ENCODE results near the gene ITGB1BP2. TPM values are rescaled to one million over a fixed set of nuclear protein-coding genes. Genes with fewer than 3 reads are reported as not detected.
A peak's percentile ranks its signal among the peaks of the same experiment; 100 is the strongest.
"Not testable (repeated sequence)": the region's sequence is repeated elsewhere in the genome, so short reads cannot be mapped to it uniquely, and the experiment has no call there.

Gene ITGB1BP2
- total RNA-seq, 1 experiment from 2014 or later, result 1.4 TPM

DNA sequence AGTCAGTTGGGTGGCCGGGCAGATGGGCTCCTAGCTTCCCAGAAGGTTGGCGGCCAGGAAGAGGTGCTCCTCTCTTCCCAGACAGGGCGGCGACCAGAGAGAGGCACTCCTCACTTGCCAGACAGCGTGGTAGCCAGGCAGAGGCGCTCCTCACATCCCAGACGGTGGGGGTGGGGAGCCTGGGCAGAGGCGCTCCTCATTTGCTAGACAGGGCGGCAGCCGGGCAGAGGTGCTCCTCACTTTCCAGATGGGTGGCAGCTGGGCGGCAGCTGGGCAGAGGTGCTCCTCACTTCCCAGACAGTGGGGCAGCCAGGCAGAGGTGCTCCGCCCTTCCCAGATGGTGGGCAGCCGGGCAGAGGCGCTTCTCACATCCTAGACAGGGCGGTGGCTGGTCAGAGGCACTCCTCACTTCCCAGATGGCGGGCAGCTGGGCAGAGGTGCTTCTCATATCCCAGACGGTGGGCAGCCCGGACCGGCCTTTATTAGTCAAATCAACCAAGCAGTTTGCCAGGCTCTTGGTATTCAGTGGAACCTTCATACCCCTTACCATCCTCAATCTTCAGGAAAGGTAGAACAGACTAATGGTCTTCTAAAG, 31.7 kb upstream of the ITGB1BP2 start:
- CTCF ChIA-PET, result no interaction called here
- H3K27ac Mint-ChIP-seq (ENCODE audit: low read depth, unreplicated experiment), result no peak overlapping the region
- POLR2A ChIA-PET, result no interaction called here
- H3K4me1 Mint-ChIP-seq (ENCODE audit: insufficient read depth, unreplicated experiment), result no peaks in the 10 kb centered on the region
- peaks cover 8% of the 10 kb centered on the region for H3K9me3 Mint-ChIP-seq (ENCODE audit: unreplicated experiment)
- intact Hi-C loops (cut with micrococcal nuclease), result no loop called here
- no peak overlapping the region for H3K4me3 Mint-ChIP-seq (ENCODE audit: unreplicated experiment)
- no peaks in the 10 kb centered on the region for H3K27me3 Mint-ChIP-seq (ENCODE audit: insufficient read depth, unreplicated experiment)
- no peaks in the 10 kb centered on the region for H3K36me3 Mint-ChIP-seq (ENCODE audit: insufficient read depth, unreplicated experiment)
- DNase-seq (ENCODE audit: unreplicated experiment), result no peak
- TF ChIP-seq, protein P1, sequence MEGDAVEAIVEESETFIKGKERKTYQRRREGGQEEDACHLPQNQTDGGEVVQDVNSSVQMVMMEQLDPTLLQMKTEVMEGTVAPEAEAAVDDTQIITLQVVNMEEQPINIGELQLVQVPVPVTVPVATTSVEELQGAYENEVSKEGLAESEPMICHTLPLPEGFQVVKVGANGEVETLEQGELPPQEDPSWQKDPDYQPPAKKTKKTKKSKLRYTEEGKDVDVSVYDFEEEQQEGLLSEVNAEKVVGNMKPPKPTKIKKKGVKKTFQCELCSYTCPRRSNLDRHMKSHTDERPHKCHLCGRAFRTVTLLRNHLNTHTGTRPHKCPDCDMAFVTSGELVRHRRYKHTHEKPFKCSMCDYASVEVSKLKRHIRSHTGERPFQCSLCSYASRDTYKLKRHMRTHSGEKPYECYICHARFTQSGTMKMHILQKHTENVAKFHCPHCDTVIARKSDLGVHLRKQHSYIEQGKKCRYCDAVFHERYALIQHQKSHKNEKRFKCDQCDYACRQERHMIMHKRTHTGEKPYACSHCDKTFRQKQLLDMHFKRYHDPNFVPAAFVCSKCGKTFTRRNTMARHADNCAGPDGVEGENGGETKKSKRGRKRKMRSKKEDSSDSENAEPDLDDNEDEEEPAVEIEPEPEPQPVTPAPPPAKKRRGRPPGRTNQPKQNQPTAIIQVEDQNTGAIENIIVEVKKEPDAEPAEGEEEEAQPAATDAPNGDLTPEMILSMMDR (IDR thresholded peaks at IDR 0.05; ENCODE audit: unreplicated experiment), result no peak
- no TSS peak for BruUV-seq (replicated peaks)

DNA sequence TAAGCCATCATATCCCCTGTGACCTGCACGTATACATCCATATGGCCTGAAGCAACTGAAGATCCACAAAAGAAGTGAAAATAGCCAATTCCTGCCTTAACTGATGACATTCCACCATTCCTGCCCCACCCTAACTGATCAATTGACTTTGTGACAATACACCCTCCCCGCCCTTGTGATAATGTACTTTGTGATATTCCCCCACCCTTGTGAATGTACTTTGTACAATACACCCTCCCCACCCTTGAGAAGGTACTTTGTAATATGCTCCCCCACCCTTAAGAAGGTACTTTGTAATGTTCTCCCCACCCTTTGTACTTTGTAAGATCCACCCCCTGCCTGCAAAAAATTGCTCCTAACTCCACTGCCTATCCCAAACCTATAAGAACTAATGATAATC, 29.2 kb upstream of the ITGB1BP2 start:
- H3K4me1 Mint-ChIP-seq (ENCODE audit: insufficient read depth, unreplicated experiment); H3K9me3 Mint-ChIP-seq (ENCODE audit: unreplicated experiment); H3K27me3 Mint-ChIP-seq (ENCODE audit: insufficient read depth, unreplicated experiment); intact Hi-C loops (cut with micrococcal nuclease); POLR2A ChIA-PET; H3K36me3 Mint-ChIP-seq (ENCODE audit: insufficient read depth, unreplicated experiment); DNase-seq (ENCODE audit: unreplicated experiment); H3K4me3 Mint-ChIP-seq (ENCODE audit: unreplicated experiment); H3K27ac Mint-ChIP-seq (ENCODE audit: low read depth, unreplicated experiment); CTCF ChIA-PET; BruUV-seq (replicated peaks): not testable (repeated sequence)

DNA sequence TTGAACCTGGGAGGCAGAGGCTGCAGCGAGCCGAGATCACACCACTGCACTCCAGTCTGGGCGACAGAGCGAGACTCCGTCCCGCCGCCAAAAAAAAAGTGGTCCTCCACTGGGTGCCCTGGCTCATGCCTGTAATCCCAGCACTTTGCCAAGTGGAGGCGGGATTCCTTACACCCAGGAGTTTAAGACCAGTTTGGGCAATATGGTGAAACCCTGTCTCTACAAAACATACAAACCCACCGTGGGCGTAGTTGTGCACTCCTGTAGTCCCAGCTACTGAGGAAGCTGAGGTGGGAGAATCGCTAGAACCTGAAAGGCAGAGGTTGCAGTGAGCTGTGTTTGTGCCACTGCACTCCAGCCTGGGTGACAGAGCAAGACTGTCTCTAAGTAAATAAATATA, 20.2 kb upstream of the ITGB1BP2 start:
- CTCF ChIA-PET; DNase-seq (ENCODE audit: unreplicated experiment); H3K9me3 Mint-ChIP-seq (ENCODE audit: unreplicated experiment); H3K27ac Mint-ChIP-seq (ENCODE audit: low read depth, unreplicated experiment); H3K4me3 Mint-ChIP-seq (ENCODE audit: unreplicated experiment); BruUV-seq (replicated peaks); H3K4me1 Mint-ChIP-seq (ENCODE audit: insufficient read depth, unreplicated experiment): not testable (repeated sequence)
- intact Hi-C loops (cut with micrococcal nuclease), result loop anchor here (5.0 kb wide), 1 partner anchor 99 kb away; no protein-coding TSS in a partner anchor
- Mint-ChIP-seq H3K36me3 (ENCODE audit: insufficient read depth, unreplicated experiment) (peaks cover 25% of the 10 kb centered on the region), H3K27me3 (ENCODE audit: insufficient read depth, unreplicated experiment) (peaks cover 13% of the 10 kb centered on the region)
- POLR2A ChIA-PET, result interaction anchor here (1.1 kb wide), 2 partner anchors 27 to 85 kb away, joined by 3 to 6 read pairs; partner anchors contain the start of genes TAF1 and ZMYM3

DNA sequence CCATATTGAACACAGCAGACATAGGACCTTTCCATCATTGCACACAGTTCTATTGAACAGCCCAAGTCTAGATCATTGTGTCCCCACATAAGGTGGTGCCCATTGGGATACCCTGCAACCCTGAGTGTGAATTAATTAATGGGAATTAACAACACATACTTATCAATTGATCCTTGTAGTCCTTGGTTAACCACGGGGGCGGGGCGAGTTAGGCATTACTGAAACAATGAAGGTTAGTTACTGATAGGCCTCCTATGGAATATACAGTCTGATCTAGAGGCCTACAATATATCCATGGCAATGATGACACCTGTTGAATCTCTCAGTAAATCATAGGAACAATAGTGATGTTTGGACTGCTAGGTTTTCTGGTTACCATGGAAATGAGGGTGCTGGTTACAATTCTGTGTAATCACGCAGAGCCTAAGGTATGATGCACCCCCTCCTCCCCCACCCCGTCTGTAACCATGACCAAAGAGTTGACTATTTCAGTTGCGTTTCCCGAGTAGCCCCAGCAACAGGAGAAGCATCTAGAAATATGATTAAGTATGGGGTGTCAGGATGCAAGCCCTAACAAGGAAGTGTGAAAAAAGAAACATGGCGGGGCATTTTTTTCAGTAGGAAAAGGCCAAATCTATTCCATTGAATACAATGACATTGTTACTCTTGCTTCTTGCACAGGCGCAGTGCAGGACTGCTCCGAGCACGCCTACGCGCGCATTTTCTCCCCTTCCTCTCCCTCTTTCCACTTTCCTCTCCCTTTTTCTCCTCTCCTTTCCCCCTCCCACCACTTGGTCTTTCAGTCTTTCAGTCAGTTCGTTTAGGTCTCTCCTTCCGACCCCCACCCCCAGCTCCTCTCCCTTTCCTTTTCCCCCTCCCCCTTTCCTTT, 18.8 kb upstream of the ITGB1BP2 start:
- intact Hi-C loops (cut with micrococcal nuclease), result loop anchor here (5.0 kb wide), 1 partner anchor 100 kb away; no protein-coding TSS in a partner anchor
- DNase-seq (ENCODE audit: unreplicated experiment), result no peak
- Mint-ChIP-seq H3K27me3 (ENCODE audit: insufficient read depth, unreplicated experiment) (peaks cover 13% of the 10 kb centered on the region), H3K36me3 (ENCODE audit: insufficient read depth, unreplicated experiment) (peaks cover 30% of the 10 kb centered on the region), H3K4me1 (ENCODE audit: insufficient read depth, unreplicated experiment) (no peaks in the 10 kb centered on the region), H3K27ac (ENCODE audit: low read depth, unreplicated experiment) (peak overlapping the region; percentile 98), H3K9me3 (ENCODE audit: unreplicated experiment) (peaks cover 10% of the 10 kb centered on the region), H3K4me3 (ENCODE audit: unreplicated experiment) (peak overlapping the region; percentile 96)
- ChIA-PET POLR2A (interaction anchor here (0.6 to 4.4 kb wide), 20 partner anchors 9 to 1363 kb away, joined by 3 to 64 read pairs (median 4); partner anchors contain the start of genes MED12, OGT, TAF1 and ZMYM3), CTCF (interaction anchor here (0.6 to 1.3 kb wide), 6 partner anchors 28 to 990 kb away, joined by 3 to 4 read pairs (median 3); partner anchors contain the start of gene ZMYM3)
- TF ChIP-seq, protein P1 (IDR thresholded peaks at IDR 0.05; ENCODE audit: unreplicated experiment), result no peak
- BruUV-seq (replicated peaks), result TSS peak; percentile 40
